Measurements from ENCODE around the gene NFYC.

The NFYC gene

GRCh38 chr1:40754201-40754600, 62.7 kb downstream of the NFYC start:
- no peaks in the 10 kb centered on the region for H3K9me3 ChIP-seq (ENCODE audit: control insufficient read depth, insufficient read depth, low read depth, low read length)
- ChIA-PET CTCF (interaction anchor here (3.5 kb wide), 1 partner anchor 20 kb away, joined by 16 read pairs; no protein-coding TSS in a partner anchor), POLR2A (no interaction called here)
- no peak overlapping the region for H3K27ac ChIP-seq (ENCODE audit: extremely low read depth, low read depth, low read length)
- TF ChIP-seq REPIN1 (tag by site-specific recombination; IDR thresholded peaks at IDR 0.05; ENCODE audit: low read depth) (no peak), ZNF843 (tag by site-specific recombination; IDR thresholded peaks at IDR 0.05) (no peak), ZSCAN30 (tag by site-specific recombination; IDR thresholded peaks at IDR 0.05) (no peak), ZSCAN4 (tag by site-specific recombination; IDR thresholded peaks at IDR 0.05) (no peak), KLF1 (tag by site-specific recombination; IDR thresholded peaks at IDR 0.05) (no peak), ZBTB20 (tag by site-specific recombination; IDR thresholded peaks at IDR 0.05) (no peak), ZBTB8A (tag by site-specific recombination; IDR thresholded peaks at IDR 0.05) (no peak), ZNF155 (tag by site-specific recombination; IDR thresholded peaks at IDR 0.05) (no peak), ZNF707 (tag by site-specific recombination; IDR thresholded peaks at IDR 0.05) (no peak), ZNF214 (tag by site-specific recombination; IDR thresholded peaks at IDR 0.05; ENCODE audit: borderline replicate concordance) (no peak)
- peaks cover 10 to 94% of the 10 kb centered on the region in 2 experiments for H3K36me3 ChIP-seq (ENCODE audit: control insufficient read depth in 2 of 2, insufficient read depth in 1 of 2, low read length in 2 of 2)
- H3K4me3 ChIP-seq (ENCODE audit: low read depth, low read length) = no peak overlapping the region
- no peaks in the 10 kb centered on the region for H3K4me1 ChIP-seq (ENCODE audit: control insufficient read depth, insufficient read depth, low read length)

GRCh38 chr1:40755067-40755466, 63.6 kb downstream of the NFYC start:
- no peak overlapping the region for H3K27ac ChIP-seq (ENCODE audit: extremely low read depth, low read depth, low read length)

More at GRCh38 chr1:40755067-40755466, 63.6 kb downstream of the NFYC start:
- H3K4me1 ChIP-seq (ENCODE audit: control insufficient read depth, insufficient read depth, low read length) = no peaks in the 10 kb centered on the region
- H3K4me3 ChIP-seq (ENCODE audit: low read depth, low read length) = no peak overlapping the region
- ChIA-PET CTCF (interaction anchor here (3.5 kb wide), 1 partner anchor 19 kb away, joined by 16 read pairs; no protein-coding TSS in a partner anchor), POLR2A (interaction anchor here (1.3 kb wide), 1 partner anchor 64 kb away, joined by 3 read pairs; the partner anchor contains the start of gene NFYC)
- TF ChIP-seq ZBTB20 (tag by site-specific recombination; IDR thresholded peaks at IDR 0.05) (no peak), PBX3 (CRISPR knock-in tag; IDR thresholded peaks at IDR 0.05) (no peak), ZNF660 (tag by site-specific recombination; IDR thresholded peaks at IDR 0.05) (no peak), ZBTB10 (tag by site-specific recombination; IDR thresholded peaks at IDR 0.05) (no peak), ZNF664 (tag by site-specific recombination; IDR thresholded peaks at IDR 0.05) (no peak), GLI2 (tag by site-specific recombination; IDR thresholded peaks at IDR 0.05; ENCODE audit: borderline replicate concordance, low read depth) (no peak), ZNF202 (tag by site-specific recombination; IDR thresholded peaks at IDR 0.05; ENCODE audit: borderline replicate concordance) (no peak), ZNF16 (tag by site-specific recombination; IDR thresholded peaks at IDR 0.05; ENCODE audit: low read depth) (no peak), ZNF701 (tag by site-specific recombination; IDR thresholded peaks at IDR 0.05) (no peak)
- H3K36me3 ChIP-seq (ENCODE audit: control insufficient read depth in 2 of 2, insufficient read depth in 1 of 2, low read length in 2 of 2) = peaks cover 18 to 95% of the 10 kb centered on the region in 2 experiments
- no peaks in the 10 kb centered on the region for H3K9me3 ChIP-seq (ENCODE audit: control insufficient read depth, insufficient read depth, low read depth, low read length)

Measured in HEK293 (cell line).